GM12878 (cell line): ENCODE results near the gene LCMT1.

Experiments
- HDAC2 ChIP-seq: fragments of 200-600 bp; sonication (generic); IDR thresholded peaks from 2 replicates; pipeline ENCODE4 v1.6.1; 2017
- JUNB ChIP-seq: IDR thresholded peaks from 2 replicates; pipeline ENCODE4 v1.6.1; 2016; ENCODE audit warnings: antibody characterized with exemption, mild to moderate bottlenecking
- POLR2A ChIP-seq: IDR thresholded peaks from 2 replicates; pipeline ENCODE4 v1.6.1; 2011; ENCODE audit warnings: low read depth, mild to moderate bottlenecking, low read length
- RAD21 ChIP-seq: IDR thresholded peaks from 2 replicates; pipeline ENCODE4 v1.6.1; 2011; ENCODE audit warnings: mild to moderate bottlenecking, low read depth, low read length, moderate library complexity; ENCODE audit not compliant: insufficient read depth
- RCOR1 ChIP-seq: conservative IDR thresholded peaks from 2 replicates; pipeline ENCODE4 v1.6.1; 2012; ENCODE audit warnings: low read depth, low read length, improper control_type of control experiment
- RFX5 ChIP-seq: IDR thresholded peaks from 2 replicates; pipeline ENCODE4 v1.6.1; 2011; ENCODE audit warnings: low read depth, low read length, improper control_type of control experiment
- SIN3A ChIP-seq: IDR thresholded peaks from 2 replicates; pipeline ENCODE4 v1.6.1; 2012; ENCODE audit warnings: low read depth, low read length, improper control_type of control experiment
- SMAD1 ChIP-seq: fragments of 450-650 bp; IDR thresholded peaks from 2 replicates; pipeline ENCODE4 v1.6.1; 2018; ENCODE audit warnings: mild to moderate bottlenecking, low read depth; ENCODE audit not compliant: partially characterized antibody
- TF ChIP-seq, protein P1 (sequence below): IDR thresholded peaks from 2 replicates; pipeline ENCODE4 v1.6.1; 2012; ENCODE audit warnings: low read depth, low read length, improper control_type of control experiment
- TF ChIP-seq, protein P2 (sequence below), 3 experiments: IDR thresholded peaks in 2 of 3; conservative IDR thresholded peaks in 1 of 3; 2 replicates each; pipeline ENCODE4 v1.5.1; 2011; ENCODE audit warnings: low read depth in 3 of 3, low read length in 3 of 3, mild to moderate bottlenecking in 3 of 3, control low read depth in 2 of 3, moderate library complexity in 2 of 3, inconsistent platforms in 1 of 3, mixed read lengths in 1 of 3; ENCODE audit not compliant: control insufficient read depth in 2 of 3, insufficient read depth in 1 of 3; ENCODE audit errors: extremely low read depth in 1 of 3

DNA sequence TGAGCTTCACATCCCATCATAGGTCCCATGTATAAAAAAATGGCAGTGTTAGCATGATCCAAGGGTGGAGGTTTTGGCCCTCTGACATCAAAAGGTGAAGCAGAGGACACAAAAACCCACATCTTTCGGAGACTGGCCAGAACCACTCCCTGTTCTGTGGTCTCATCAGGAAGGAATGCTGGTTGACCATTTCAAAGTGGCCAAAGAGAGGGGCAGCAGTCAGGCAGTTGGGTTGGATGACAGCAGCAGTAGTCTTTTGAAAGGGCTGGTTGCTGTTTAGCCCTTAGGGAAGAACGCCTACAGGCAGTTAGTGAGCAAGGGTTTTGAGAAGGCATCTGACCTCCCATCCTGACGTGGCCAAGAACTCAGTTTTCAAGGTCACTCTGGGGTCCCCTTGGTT lies 40.5 kb downstream of the LCMT1 start:
- TF ChIP-seq, protein P1, sequence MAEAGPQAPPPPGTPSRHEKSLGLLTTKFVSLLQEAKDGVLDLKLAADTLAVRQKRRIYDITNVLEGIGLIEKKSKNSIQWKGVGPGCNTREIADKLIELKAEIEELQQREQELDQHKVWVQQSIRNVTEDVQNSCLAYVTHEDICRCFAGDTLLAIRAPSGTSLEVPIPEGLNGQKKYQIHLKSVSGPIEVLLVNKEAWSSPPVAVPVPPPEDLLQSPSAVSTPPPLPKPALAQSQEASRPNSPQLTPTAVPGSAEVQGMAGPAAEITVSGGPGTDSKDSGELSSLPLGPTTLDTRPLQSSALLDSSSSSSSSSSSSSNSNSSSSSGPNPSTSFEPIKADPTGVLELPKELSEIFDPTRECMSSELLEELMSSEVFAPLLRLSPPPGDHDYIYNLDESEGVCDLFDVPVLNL = no peak
- TF ChIP-seq, protein P2, sequence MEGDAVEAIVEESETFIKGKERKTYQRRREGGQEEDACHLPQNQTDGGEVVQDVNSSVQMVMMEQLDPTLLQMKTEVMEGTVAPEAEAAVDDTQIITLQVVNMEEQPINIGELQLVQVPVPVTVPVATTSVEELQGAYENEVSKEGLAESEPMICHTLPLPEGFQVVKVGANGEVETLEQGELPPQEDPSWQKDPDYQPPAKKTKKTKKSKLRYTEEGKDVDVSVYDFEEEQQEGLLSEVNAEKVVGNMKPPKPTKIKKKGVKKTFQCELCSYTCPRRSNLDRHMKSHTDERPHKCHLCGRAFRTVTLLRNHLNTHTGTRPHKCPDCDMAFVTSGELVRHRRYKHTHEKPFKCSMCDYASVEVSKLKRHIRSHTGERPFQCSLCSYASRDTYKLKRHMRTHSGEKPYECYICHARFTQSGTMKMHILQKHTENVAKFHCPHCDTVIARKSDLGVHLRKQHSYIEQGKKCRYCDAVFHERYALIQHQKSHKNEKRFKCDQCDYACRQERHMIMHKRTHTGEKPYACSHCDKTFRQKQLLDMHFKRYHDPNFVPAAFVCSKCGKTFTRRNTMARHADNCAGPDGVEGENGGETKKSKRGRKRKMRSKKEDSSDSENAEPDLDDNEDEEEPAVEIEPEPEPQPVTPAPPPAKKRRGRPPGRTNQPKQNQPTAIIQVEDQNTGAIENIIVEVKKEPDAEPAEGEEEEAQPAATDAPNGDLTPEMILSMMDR (IDR thresholded peaks at IDR 0.05 in 2 of 3, conservative IDR thresholded peaks at IDR 0.05 in 1 of 3; ENCODE audit: control insufficient read depth in 2 of 3, extremely low read depth in 1 of 3, insufficient read depth in 1 of 3, low read depth in 3 of 3, low read length in 3 of 3) = no peak
- no peak for TF ChIP-seq RCOR1
- no peak for TF ChIP-seq SIN3A
- TF ChIP-seq RAD21 = no peak
- TF ChIP-seq JUNB = no peak
- TF ChIP-seq SMAD1 = no peak
- no peak for TF ChIP-seq POLR2A
- no peak for TF ChIP-seq HDAC2
- TF ChIP-seq RFX5 = no peak
